Ramos (cell line): ENCODE results near the gene ODF2L.
"Not testable (repeated sequence)": the region's sequence is repeated elsewhere in the genome, so short reads cannot be mapped to it uniquely, and the experiment has no call there.

Experiments
- in situ Hi-C: fragments of 300-500 bp; cut with MboI; formaldehyde crosslinking; loops from one replicate; pipeline ENCODE4 v1.14.3; 2022; ENCODE audit warnings: low sequenced_read_pairs; ENCODE audit not compliant: unreplicated experiment

The ODF2L gene

GRCh38 chr1:86389307-86389706 lies 6.8 kb downstream of the ODF2L start:
- in situ Hi-C loops, result loop anchor here (25.0 kb wide), 1 partner anchor 348 kb away; no protein-coding TSS in a partner anchor

DNA sequence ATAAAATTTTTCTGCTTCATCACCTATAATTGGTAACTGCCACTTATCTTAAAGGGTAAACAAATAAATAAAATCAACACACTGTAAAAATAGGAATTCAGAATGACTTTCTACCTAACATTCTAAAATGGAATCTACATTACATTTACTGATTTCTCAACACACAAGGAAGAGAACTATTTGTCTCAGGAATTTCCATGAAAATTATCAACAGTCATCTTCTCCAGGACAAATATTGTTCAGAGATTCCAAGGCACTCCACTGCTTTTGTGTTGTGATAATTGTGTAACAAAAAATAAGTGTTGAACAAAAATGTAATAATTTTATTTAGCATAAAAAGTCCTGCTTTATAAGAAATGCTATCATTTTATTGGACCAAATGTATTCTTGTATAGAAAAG lies 7.3 kb downstream of the ODF2L start:
- in situ Hi-C loops, result loop anchor here (25.0 kb wide), 1 partner anchor 349 kb away; no protein-coding TSS in a partner anchor

- in situ Hi-C loops, result loop anchor here (25.0 kb wide), 1 partner anchor 349 kb away; no protein-coding TSS in a partner anchor
Observed at GRCh38 chr1:86387916-86388627, 8.1 kb downstream of the ODF2L start.

DNA sequence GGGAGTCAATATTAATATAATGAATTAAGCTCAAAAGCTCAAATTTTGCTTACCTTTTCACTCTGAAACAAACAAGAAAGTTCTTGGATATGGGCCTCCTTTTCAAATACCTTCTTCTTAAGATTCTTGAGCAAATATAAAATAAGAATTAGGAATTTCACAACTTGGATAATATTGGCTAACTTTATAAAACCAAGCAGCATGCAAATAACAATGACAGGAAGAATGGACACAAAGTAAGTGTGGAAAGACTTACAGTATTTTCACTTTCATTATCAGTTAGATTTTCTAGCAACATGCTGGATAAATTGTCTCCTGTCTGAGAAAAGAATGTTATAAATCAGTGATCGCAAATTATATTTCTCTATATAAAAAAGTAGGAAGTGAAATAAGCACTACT lies 13.2 kb downstream of the ODF2L start:
- in situ Hi-C loops, result loop anchor here (25.0 kb wide), 1 partner anchor 354 kb away; no protein-coding TSS in a partner anchor

DNA sequence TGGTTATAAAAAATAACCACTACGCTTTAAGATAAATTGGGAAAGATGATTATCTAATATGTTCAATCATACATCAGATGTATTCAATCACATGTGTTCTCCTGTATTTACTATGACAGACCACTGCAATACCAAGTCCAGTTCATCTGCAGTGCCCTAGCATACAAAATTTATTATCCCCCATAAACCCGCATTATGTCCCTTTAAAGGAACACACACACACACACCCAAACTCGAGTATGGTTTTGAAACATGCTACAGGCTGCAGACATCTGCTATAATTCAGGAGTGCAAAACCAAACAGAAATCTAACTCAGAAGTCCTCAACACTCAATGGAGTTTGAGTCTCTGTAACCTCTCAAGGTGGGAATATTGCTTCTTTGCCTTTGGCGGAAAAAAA lies 14.9 kb downstream of the ODF2L start:
- in situ Hi-C loops, result loop anchor here (25.0 kb wide), 1 partner anchor 356 kb away; no protein-coding TSS in a partner anchor

GRCh38 chr1:86380257-86380861 lies 15.8 kb downstream of the ODF2L start:
- in situ Hi-C loops, result loop anchor here (25.0 kb wide), 1 partner anchor 357 kb away; no protein-coding TSS in a partner anchor

DNA sequence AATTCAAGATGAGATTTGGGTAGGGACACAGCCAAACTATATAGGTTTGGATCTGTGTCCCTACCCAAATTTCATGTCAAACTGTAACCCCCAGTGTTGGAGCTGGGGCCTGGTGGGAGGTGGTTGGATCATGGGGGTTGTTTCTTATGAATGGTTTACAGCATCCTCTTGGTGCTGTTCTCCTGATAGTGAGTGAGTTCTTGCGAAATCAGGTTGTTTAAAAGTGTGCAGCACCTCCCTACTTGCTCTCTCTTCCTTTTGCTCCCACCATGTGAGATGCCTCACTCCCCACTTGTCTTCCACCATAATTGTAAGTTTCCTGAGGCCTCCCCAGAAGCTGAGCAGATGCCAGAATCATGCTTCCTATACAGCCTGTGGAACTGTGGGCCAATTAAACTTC lies 17.3 kb downstream of the ODF2L start:
- in situ Hi-C loops, result loop anchor here (25.0 kb wide), 1 partner anchor 358 kb away; no protein-coding TSS in a partner anchor

- in situ Hi-C loops, result loop anchor here (25.0 kb wide), 1 partner anchor 360 kb away; no protein-coding TSS in a partner anchor
Observed at GRCh38 chr1:86377341-86377740, 18.8 kb downstream of the ODF2L start.

DNA sequence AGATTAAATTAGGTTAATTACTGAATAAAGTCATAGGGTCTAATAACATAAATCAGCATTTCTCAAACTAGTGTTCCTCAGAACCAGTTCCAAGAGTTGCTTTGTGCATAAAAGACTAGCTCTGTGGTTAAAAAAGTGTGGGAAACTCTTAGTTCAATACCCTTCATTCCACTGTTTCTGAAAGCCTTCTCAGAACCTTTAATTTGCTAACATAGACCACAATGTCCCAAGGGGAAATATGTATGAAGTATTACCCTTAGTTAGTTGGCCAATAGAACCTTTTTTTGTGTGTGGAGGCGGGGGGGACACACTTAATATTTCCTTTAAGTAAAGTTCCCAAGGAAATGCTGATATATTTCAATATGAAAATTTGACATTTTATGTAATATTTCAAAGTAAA lies 20.4 kb downstream of the ODF2L start:
- in situ Hi-C loops, result loop anchor here (25.0 kb wide), 1 partner anchor 362 kb away; no protein-coding TSS in a partner anchor

- in situ Hi-C loops, result no loop called here
Observed at GRCh38 chr1:86370601-86371022, 25.5 kb downstream of the ODF2L start.

DNA sequence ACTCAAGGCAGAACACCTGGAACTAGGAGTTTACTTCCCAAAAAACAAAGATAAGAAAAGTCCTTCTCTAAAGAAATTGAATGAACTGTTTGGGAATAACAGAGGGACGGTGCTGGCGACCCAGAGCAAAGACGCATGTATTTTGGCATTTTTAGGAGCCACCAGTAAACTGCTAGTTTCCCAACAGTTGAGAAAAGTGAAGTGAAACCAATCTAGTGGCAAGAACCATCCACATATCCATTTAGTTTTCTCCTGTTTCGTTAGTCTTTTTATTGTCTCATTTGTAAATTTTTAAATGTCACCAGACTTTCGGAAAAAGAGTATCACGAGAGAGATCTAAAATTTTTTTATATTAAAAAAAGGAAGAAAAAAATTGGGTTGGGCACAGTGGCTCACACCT lies 30.2 kb downstream of the ODF2L start:
- in situ Hi-C loops, result no loop called here

DNA sequence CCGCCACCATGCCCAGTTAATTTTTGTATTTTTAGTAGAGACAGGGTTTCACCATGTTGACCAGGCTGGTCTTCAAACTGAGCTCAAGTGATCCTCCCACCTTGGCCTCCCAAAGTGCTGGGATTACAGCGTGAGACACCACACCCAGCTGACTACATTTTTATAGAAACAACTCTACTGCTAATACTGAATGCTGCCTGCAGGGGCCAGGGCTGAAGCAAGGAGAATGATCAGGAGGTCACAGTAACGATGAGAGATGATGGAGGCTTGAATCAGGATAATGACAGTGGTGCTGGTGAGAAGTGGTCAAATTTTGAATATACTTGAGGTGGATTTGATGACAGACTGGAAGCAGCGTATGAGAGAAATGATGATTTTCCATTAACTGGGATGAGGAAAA lies 33.3 kb downstream of the ODF2L start:
- in situ Hi-C loops, result no loop called here

- in situ Hi-C loops, result no loop called here
Observed at GRCh38 chr1:86357796-86358195, 38.3 kb downstream of the ODF2L start.

- in situ Hi-C loops, result no loop called here
Observed at GRCh38 chr1:86356247-86356646, 39.9 kb downstream of the ODF2L start.

GRCh38 chr1:86352086-86352485 lies 44.0 kb downstream of the ODF2L start:
- in situ Hi-C loops, result no loop called here

DNA sequence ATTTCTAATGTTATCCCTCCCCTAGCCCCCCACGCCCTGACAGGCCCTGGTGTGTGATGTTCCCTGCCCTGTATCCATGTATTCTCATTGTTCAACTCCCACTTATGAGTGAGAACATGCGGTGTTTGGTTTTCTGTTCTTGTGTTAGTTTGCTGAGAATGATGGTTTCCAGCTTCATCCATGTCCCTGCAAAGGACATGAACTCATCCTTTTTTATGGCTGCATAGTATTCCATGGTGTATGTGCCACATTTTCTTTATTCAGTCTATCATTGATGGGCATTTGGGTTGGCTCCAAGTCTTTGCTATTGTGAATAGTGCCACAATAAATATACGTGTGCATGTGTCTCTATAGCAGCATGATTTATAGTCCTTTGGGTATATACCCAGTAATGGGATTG lies 45.9 kb downstream of the ODF2L start:
- in situ Hi-C loops, result not testable (repeated sequence)

DNA sequence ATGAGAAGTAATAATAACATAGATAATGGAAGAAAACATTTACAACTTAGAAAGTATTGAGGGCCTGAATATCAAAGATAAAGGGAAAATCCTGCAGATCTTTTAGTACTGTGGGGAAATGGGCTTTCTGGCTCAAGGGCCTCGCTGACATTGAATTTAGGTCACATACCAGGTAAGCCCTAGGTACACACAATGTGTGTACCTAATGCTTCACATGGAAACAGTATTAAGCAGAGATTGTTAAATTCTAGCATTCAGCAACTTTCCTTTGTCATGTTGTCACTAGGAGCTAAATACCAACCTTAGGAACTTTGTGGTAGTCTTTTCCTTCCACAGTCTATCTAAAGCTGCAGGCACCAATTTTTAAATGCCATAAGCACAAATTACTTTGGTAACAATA lies 49.7 kb downstream of the ODF2L start:
- in situ Hi-C loops, result no loop called here

- in situ Hi-C loops, result no loop called here
Observed at GRCh38 chr1:86345042-86345441, 51.1 kb downstream of the ODF2L start.

- in situ Hi-C loops, result no loop called here
Observed at GRCh38 chr1:86339906-86340305, 56.2 kb downstream of the ODF2L start.

GRCh38 chr1:86339014-86339812 lies 56.9 kb downstream of the ODF2L start:
- in situ Hi-C loops, result no loop called here

DNA sequence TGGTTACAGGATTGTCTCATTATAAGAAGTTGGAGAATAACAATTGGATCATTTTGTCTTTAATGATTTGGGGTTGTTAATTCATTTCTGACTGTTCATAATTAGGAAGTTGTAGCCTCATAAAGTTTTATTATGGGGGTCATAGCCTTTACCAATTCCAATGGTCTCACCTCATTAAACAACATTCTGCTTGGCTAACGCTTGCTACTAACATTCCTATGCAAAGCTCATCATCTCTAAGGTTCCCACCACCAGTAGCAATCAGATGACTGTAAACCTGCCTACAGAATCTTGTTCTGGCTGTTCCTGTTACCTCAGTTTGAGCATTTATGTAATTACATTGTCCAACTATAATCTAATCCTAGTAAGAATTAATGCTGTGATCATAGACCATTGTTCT lies 60.2 kb downstream of the ODF2L start:
- in situ Hi-C loops, result no loop called here
